Right lobe of liver (tissue), 4 donors: ENCODE measurements around the gene GNB2.

Source experiments
- POLR2A ChIP-seq: fragments of 450-650 bp; IDR thresholded peaks from one replicate; pipeline ENCODE4 v1.6.1; 2017; ENCODE audit warnings: antibody characterized with exemption, mild to moderate bottlenecking
- TF ChIP-seq, protein P1 (sequence below), 4 donors: fragments of 200-600 bp in 3 of 4; fragments of 450-650 bp in 1 of 4; IDR thresholded peaks; one replicate each; pipeline versions ENCODE4 v1.5.1 to v1.8.0; 2016 to 2022; ENCODE audit warnings: antibody characterized with exemption in 4 of 4, mild to moderate bottlenecking in 2 of 4
- donor health status: DM: no; HTN: no; CAD: no.
- donor health status: DM: no; HTN: no; CAD: no.
- donor health status: DM: no; HTN: yes; CAD: no.

DNA sequence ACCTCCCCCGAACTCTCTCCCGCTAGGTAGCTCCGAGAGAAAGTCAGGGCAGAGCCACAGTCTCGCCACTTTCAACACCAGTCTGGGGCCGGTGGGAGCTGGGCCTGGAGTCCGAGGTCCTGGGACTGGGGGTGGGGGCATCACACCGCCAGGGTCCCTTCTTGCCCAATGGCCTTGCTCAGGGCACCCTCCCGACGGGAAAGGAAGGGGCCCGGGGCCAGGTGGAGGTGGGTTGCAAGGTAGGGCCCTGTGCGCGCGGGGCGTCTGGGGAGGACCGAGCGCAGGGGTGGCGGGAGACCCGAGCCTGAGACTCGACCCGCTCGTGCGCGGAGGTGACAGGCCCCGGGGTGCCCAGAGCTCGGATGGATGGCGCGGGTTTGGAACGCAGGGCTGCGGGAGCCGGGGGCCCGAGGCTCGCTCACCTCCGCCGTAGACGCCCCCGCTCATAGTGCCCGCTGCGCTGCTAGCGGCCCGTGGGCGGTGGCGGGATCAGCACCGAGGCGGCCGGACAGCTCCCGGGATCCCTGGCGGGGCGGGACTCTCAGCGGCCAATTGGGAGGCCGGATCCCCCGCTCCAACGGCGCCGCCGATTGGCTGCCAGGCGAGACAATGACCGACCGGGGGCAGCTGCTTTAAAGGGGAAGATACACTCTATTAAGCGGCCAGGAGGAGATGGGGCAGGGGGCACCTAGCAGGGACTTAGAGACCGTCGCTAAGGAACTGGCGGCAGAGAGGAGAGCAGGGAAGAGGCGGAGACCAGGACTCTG, 17.4 kb upstream of the GNB2 start, which contains the start of gene ACTL6B:
- TF ChIP-seq, protein P1, sequence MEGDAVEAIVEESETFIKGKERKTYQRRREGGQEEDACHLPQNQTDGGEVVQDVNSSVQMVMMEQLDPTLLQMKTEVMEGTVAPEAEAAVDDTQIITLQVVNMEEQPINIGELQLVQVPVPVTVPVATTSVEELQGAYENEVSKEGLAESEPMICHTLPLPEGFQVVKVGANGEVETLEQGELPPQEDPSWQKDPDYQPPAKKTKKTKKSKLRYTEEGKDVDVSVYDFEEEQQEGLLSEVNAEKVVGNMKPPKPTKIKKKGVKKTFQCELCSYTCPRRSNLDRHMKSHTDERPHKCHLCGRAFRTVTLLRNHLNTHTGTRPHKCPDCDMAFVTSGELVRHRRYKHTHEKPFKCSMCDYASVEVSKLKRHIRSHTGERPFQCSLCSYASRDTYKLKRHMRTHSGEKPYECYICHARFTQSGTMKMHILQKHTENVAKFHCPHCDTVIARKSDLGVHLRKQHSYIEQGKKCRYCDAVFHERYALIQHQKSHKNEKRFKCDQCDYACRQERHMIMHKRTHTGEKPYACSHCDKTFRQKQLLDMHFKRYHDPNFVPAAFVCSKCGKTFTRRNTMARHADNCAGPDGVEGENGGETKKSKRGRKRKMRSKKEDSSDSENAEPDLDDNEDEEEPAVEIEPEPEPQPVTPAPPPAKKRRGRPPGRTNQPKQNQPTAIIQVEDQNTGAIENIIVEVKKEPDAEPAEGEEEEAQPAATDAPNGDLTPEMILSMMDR (IDR thresholded peaks at IDR 0.05): no peak
- TF ChIP-seq POLR2A: no peak
